Panc1 (cell line): ENCODE data around the gene DCHS1. TPM values are rescaled to one million over a fixed set of nuclear protein-coding genes. Genes with fewer than 3 reads are reported as not detected.

ENCODE experiments used
- ATAC-seq: fragments of 200-7000 bp; cut with Tn5 transposase; 2 replicates; pipeline ENCODE4 v1.9.1; 2020; ENCODE audit warnings: mild to moderate bottlenecking, moderate library complexity
- BruUV-seq: library from RNA; stranded (reverse); fragments of 400-500 nt; replicated peaks from 2 replicates; lab custom pipeline; 2021; lab: Mats Ljungman, UMichigan
- CTCF ChIA-PET: fragments of 300-600 bp; sonication (Branson Sonifier 250); formaldehyde crosslinking; loops from one replicate; lab custom pipeline; 2022; ENCODE audit warnings: antibody characterized with exemption; lab: Charles Lee
- POLR2A ChIA-PET: fragments of 300-600 bp; sonication (Branson Sonifier 250); formaldehyde crosslinking; loops from one replicate; lab custom pipeline; 2022; ENCODE audit warnings: antibody characterized with exemption; lab: Charles Lee
- DNase-seq: peaks from one replicate; pipeline ENCODE4 v3.0.0-alpha.2; 2010; ENCODE audit warnings: low read depth, low spot score
- H3K27ac ChIP-seq: 2 replicates; pipeline ENCODE4 v1.5.1; 2011; ENCODE audit warnings: mild to moderate bottlenecking, low read length, inconsistent platforms
- H3K27me3 ChIP-seq: fragments of 200-500 bp; sonication (Bioruptor generic); 2 replicates; pipeline ENCODE4 v1.6.0; 2014; ENCODE audit warnings: low read length, inconsistent platforms; ENCODE audit not compliant: control insufficient read depth, insufficient read depth
- H3K36me3 ChIP-seq: fragments of 200-500 bp; sonication (Bioruptor generic); 2 replicates; pipeline ENCODE4 v1.5.1; 2014; ENCODE audit warnings: inconsistent platforms, mild to moderate bottlenecking, low read length, moderate library complexity; ENCODE audit not compliant: control insufficient read depth, insufficient read depth
- H3K4me1 ChIP-seq: 2 replicates; pipeline ENCODE4 v1.5.1; 2011; ENCODE audit warnings: inconsistent platforms, mild to moderate bottlenecking, low read length, moderate library complexity; ENCODE audit not compliant: control insufficient read depth, insufficient read depth
- H3K4me3 ChIP-seq, 2 experiments: 2 replicates each; pipeline ENCODE4 v1.5.1; 2011 to 2012; ENCODE audit warnings: low read depth in 2 of 2, low read length in 2 of 2, mild to moderate bottlenecking in 2 of 2, inconsistent platforms in 1 of 2, moderate library complexity in 1 of 2
- H3K9me3 ChIP-seq: fragments of 200-500 bp; sonication (Bioruptor generic); 2 replicates; pipeline ENCODE4 v1.5.1; 2014; ENCODE audit warnings: low read depth, mild to moderate bottlenecking, inconsistent platforms, low read length, moderate library complexity; ENCODE audit not compliant: control insufficient read depth, insufficient read depth
- CTCF ChIP-seq: fragments of 450-650 bp; IDR thresholded peaks from 2 replicates; pipeline ENCODE4 v1.5.1; 2017; ENCODE audit warnings: mild to moderate bottlenecking
- POLR2AphosphoS5 ChIP-seq: IDR thresholded peaks from 2 replicates; pipeline ENCODE4 v1.6.1; 2012; ENCODE audit warnings: mild to moderate bottlenecking, low read depth, low read length, moderate library complexity
- SIN3A ChIP-seq: IDR thresholded peaks from 2 replicates; pipeline ENCODE4 v1.6.1; 2012; ENCODE audit warnings: low read depth, mild to moderate bottlenecking, low read length, moderate library complexity, borderline replicate concordance; ENCODE audit not compliant: insufficient read depth
- TCF7L2 ChIP-seq: IDR thresholded peaks from 2 replicates; pipeline ENCODE4 v1.6.1; 2011; ENCODE audit warnings: mild to moderate bottlenecking, low read depth, low read length, inconsistent platforms
- in situ Hi-C: cut with HindIII; loops from 2 replicates; pipeline ENCODE4 v1.10.0; 2016; ENCODE audit warnings: low sequenced_read_pairs, low pct_unique_long_range_greater_than_20kb
- intact Hi-C: fragments of 100-400 bp; cut with micrococcal nuclease; formaldehyde crosslinking; loops from one replicate; pipeline ENCODE4 v1.10.0; 2022; ENCODE audit not compliant: unreplicated experiment
- total RNA-seq: library from RNA; stranded (reverse); gene quantifications from one replicate; pipeline ENCODE4 v1.2.1, GENCODE V29; 2021; ENCODE audit not compliant: unreplicated experiment
- TF ChIP-seq, protein P1 (sequence below), 2 experiments: IDR thresholded peaks; 2 replicates each; pipeline ENCODE4 v1.6.1; 2011 to 2012; ENCODE audit warnings: low read depth in 2 of 2, control low read depth in 1 of 2, low read length in 1 of 2, mild to moderate bottlenecking in 1 of 2, moderate library complexity in 1 of 2; ENCODE audit not compliant: insufficient read depth in 1 of 2

DCHS1 gene
- total RNA-seq, 1 experiment from 2014 or later = 2.2 TPM

GRCh38 chr11:6647836-6648235 is 7.8 kb downstream of the DCHS1 start:
- ChIA-PET POLR2A (no interaction called here), CTCF (interaction anchor here (0.6 kb wide), 1 partner anchor 11 kb away, joined by 3 read pairs; no protein-coding TSS in a partner anchor)
- peaks cover 45% of the 10 kb centered on the region for H3K27me3 ChIP-seq
- intact Hi-C loops = no loop called here
- no TSS peak for BruUV-seq
- no peaks in the 10 kb centered on the region for H3K36me3 ChIP-seq
- DNase-seq (no peak), ATAC-seq (no peak)
- no peaks in the 10 kb centered on the region for H3K4me1 ChIP-seq
- H3K9me3 ChIP-seq = no peaks in the 10 kb centered on the region
- H3K27ac ChIP-seq = no peak overlapping the region
- TF ChIP-seq CTCF (no peak), TCF7L2 (no peak), SIN3A (no peak), POLR2AphosphoS5 (no peak)
- TF ChIP-seq, protein P1, sequence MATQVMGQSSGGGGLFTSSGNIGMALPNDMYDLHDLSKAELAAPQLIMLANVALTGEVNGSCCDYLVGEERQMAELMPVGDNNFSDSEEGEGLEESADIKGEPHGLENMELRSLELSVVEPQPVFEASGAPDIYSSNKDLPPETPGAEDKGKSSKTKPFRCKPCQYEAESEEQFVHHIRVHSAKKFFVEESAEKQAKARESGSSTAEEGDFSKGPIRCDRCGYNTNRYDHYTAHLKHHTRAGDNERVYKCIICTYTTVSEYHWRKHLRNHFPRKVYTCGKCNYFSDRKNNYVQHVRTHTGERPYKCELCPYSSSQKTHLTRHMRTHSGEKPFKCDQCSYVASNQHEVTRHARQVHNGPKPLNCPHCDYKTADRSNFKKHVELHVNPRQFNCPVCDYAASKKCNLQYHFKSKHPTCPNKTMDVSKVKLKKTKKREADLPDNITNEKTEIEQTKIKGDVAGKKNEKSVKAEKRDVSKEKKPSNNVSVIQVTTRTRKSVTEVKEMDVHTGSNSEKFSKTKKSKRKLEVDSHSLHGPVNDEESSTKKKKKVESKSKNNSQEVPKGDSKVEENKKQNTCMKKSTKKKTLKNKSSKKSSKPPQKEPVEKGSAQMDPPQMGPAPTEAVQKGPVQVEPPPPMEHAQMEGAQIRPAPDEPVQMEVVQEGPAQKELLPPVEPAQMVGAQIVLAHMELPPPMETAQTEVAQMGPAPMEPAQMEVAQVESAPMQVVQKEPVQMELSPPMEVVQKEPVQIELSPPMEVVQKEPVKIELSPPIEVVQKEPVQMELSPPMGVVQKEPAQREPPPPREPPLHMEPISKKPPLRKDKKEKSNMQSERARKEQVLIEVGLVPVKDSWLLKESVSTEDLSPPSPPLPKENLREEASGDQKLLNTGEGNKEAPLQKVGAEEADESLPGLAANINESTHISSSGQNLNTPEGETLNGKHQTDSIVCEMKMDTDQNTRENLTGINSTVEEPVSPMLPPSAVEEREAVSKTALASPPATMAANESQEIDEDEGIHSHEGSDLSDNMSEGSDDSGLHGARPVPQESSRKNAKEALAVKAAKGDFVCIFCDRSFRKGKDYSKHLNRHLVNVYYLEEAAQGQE (IDR thresholded peaks at IDR 0.05; ENCODE audit: insufficient read depth in 1 of 2, low read depth in 2 of 2, low read length in 1 of 2) = no peak
- in situ Hi-C loops = no loop called here
- no peak overlapping the region for H3K4me3 ChIP-seq

GRCh38 chr11:6646918-6647679 is 8.5 kb downstream of the DCHS1 start:
- Histone ChIP-seq H3K4me3 (no peak overlapping the region), H3K27me3 (peaks cover 41% of the 10 kb centered on the region), H3K9me3 (no peaks in the 10 kb centered on the region), H3K36me3 (no peaks in the 10 kb centered on the region), H3K27ac (no peak overlapping the region), H3K4me1 (no peaks in the 10 kb centered on the region)
- ATAC-seq = no peak
- CTCF ChIA-PET = interaction anchor here (0.5 to 0.6 kb wide), 2 partner anchors 11 to 41 kb away, joined by 3 read pairs; no protein-coding TSS in a partner anchor
- in situ Hi-C loops (no loop called here), intact Hi-C loops (no loop called here)
- TF ChIP-seq CTCF = no peak
- POLR2A ChIA-PET = no interaction called here
- BruUV-seq = no TSS peak
- no peak for DNase-seq
